Fibroblast of lung (primary cell): ENCODE results near the gene HDAC4.

Experiments used
- EZH2 ChIP-seq: IDR thresholded peaks from 2 replicates; pipeline ENCODE4 v1.5.1; 2012; ENCODE audit warnings: low read length, control low read depth, mild to moderate bottlenecking; ENCODE audit errors: missing control alignments
- TF ChIP-seq, protein P1 (sequence below), 2 donors: IDR thresholded peaks in 1 of 2; conservative IDR thresholded peaks in 1 of 2; 1 replicate in 1 of 2; 2 replicates in 1 of 2; pipeline ENCODE4 v1.5.1; 2011 to 2012; ENCODE audit warnings: low read length in 2 of 2, control low read depth in 1 of 2, inconsistent platforms in 1 of 2, low read depth in 1 of 2, mild to moderate bottlenecking in 1 of 2

DNA sequence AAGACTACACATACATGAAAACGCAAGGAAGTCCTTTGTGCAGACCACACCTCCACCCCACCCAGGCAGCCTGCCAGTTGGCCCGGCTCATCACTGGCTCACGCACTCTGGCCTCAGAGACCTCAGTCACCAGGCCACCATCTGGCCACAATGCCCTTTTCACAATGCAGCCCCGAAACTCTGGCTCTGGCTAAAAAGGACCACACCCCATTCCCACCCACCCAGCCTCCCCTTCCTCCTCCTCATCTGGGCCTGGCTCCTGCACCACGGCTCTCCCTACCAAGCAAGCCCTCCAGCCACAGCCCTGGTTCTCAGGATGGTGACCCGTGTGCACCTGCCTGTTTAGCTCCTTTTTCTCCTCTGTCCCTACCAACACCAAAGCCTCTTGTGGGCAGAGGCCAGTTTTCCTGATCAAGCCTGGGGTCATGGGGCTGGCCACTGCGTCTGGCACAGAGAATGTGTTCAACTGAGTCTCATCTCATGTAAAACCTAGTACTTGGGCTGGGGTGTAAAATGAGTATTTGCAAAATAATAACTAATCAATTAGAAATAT lies 7.4 kb downstream of the HDAC4 start:
- TF ChIP-seq, protein P1, sequence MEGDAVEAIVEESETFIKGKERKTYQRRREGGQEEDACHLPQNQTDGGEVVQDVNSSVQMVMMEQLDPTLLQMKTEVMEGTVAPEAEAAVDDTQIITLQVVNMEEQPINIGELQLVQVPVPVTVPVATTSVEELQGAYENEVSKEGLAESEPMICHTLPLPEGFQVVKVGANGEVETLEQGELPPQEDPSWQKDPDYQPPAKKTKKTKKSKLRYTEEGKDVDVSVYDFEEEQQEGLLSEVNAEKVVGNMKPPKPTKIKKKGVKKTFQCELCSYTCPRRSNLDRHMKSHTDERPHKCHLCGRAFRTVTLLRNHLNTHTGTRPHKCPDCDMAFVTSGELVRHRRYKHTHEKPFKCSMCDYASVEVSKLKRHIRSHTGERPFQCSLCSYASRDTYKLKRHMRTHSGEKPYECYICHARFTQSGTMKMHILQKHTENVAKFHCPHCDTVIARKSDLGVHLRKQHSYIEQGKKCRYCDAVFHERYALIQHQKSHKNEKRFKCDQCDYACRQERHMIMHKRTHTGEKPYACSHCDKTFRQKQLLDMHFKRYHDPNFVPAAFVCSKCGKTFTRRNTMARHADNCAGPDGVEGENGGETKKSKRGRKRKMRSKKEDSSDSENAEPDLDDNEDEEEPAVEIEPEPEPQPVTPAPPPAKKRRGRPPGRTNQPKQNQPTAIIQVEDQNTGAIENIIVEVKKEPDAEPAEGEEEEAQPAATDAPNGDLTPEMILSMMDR (conservative IDR thresholded peaks at IDR 0.05 in 1 of 2, IDR thresholded peaks at IDR 0.05 in 1 of 2; ENCODE audit: low read depth in 1 of 2, low read length in 2 of 2) = no peak
- TF ChIP-seq EZH2 = no peak
